Measurements from ENCODE around the gene KCNA10.

- TF ChIP-seq CTCF (optimal IDR thresholded peaks at IDR 0.05 in 1 of 3, IDR thresholded peaks at IDR 0.05 in 1 of 3, conservative IDR thresholded peaks at IDR 0.05 in 1 of 3; ENCODE audit: extremely low read depth in 1 of 3, insufficient read depth in 2 of 3, low read length in 3 of 3) (no peak), EZH2 (IDR thresholded peaks at IDR 0.05; ENCODE audit: low read length) (no peak)
Measured at GRCh38 chr1:110498270-110498669, 20.7 kb downstream of the KCNA10 start.

All from keratinocyte (primary cell).